HG03060 (cell line): ENCODE measurements around the gene MYOZ3.

Experiments
- ATAC-seq: cut with Tn5 transposase; IDR thresholded peaks from one replicate; pipeline ENCODE4 v1.9.1; 2021; ENCODE audit warnings: low read depth, moderate number of reproducible peaks; ENCODE audit not compliant: unreplicated experiment

Gene MYOZ3

DNA sequence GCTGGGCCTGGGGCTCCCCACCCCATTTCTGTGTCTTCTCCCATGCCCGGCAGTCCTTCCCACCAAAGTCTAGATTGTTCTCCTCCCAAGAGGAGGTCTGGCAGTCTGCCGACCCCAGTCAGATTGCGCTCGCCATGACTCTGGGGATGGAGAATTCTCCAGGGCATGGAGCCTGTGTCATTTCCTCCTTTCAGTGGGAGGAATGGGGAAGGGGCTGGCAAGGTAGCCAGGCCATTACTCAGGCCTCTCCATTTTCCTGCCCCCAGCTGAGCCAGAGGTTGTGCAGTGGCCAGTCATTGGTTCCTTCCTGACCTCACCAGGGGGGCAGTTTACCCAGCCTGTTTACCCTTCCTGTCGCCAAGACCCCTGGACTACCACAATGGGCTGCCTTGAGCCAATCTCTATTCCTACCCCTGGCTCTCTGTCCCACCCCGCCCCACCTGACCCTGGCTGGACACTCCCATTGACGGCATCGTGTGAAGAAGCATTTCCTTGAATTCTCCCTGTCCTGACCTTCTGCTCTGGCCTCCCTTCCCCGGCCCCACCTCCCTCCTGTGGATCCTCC, 20.0 kb upstream of the MYOZ3 start:
- no peak for ATAC-seq

DNA sequence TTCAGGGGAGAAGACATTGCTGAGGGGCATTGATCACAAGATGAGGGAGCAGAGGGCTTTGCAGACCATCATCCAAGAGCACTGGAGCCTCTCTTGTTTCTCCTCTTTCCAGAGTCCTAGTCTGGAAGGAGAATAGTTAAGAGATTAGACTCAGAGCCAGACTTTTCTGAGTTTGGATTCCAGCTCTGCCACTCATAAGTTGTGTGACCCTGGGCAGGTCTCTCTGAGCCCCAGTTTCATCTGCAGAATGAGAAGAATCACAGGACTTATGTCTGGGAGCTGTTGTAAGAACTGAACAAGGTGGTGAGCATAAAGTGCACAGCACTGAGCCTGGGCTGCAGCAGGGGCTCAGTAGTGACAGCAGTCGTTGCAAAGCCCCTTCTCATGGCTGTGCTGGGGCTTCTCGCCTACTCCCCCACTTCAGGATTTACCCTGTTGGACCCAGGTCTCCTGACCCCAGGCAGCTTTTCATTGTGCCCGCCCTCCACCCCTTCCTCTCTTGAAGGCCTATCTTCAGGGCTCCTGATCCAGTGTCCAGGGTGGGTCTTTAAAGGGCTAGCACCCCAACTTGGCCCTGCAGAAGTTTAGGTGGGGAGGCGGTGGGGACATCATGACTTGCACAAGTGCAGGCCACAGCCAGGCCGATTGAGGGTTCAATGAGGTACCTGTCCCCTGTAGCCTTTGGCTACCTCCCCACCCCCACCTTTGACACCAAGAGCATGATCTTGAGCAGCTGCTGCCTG, 19.1 kb upstream of the MYOZ3 start:
- ATAC-seq, result no peak

- no peak for ATAC-seq
Observed at GRCh38 chr5:150642567-150642927, 18.5 kb upstream of the MYOZ3 start.

GRCh38 chr5:150642991-150643710, 17.9 kb upstream of the MYOZ3 start:
- ATAC-seq, result no peak

DNA sequence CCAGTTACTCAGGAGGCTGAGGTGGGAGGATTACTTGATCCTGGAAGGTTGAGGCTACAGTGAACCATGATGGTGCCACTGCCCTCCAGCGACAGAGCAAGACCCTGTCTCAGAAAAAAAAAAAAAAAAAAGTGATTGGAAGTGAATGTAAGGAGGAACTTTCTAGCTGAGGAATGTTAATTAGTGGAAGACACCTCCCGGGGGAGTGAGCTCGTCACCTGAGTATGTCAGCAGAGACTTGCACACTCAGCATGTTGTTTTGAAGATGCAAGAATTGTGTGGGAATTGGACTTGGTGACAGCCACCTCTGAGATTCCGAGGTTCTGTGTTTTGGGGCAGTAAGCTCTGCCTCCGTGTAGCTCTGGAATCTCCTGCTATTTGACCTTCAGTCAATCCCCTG, 17.0 kb upstream of the MYOZ3 start:
- ATAC-seq, result no peak

GRCh38 chr5:150644514-150644913, 16.5 kb upstream of the MYOZ3 start:
- ATAC-seq, result no peak

DNA sequence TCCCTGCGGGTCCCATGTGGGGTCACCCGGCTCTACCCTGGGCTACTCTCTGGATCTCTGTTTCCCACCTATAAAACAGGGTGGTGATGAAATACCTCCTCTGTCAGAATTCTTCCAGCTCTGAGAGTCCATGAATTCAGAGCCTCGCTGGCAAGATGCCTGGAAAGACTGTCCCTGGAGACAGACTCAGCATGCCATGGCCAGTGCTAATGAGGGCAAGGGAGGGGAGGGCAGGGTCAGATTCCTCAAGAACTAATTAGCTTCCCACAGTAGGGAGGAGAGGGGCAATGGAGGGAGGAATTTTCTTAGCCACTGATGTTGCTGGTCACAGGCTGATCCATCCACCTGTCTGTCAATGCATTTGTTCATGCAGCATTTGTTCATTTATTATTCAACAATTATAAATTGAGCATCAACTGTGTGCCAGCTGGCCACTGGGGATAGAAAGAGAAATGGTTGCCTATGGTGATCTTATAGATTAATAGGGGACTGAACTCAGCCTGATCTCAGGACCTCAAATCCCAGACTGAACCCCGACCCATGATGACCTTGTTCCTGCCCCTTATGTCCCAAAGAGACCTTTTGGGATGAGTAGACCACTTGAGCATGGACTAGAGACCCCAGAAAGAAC, 15.9 kb upstream of the MYOZ3 start:
- no peak for ATAC-seq

GRCh38 chr5:150647275-150648251, 13.5 kb upstream of the MYOZ3 start:
- ATAC-seq, result no peak

DNA sequence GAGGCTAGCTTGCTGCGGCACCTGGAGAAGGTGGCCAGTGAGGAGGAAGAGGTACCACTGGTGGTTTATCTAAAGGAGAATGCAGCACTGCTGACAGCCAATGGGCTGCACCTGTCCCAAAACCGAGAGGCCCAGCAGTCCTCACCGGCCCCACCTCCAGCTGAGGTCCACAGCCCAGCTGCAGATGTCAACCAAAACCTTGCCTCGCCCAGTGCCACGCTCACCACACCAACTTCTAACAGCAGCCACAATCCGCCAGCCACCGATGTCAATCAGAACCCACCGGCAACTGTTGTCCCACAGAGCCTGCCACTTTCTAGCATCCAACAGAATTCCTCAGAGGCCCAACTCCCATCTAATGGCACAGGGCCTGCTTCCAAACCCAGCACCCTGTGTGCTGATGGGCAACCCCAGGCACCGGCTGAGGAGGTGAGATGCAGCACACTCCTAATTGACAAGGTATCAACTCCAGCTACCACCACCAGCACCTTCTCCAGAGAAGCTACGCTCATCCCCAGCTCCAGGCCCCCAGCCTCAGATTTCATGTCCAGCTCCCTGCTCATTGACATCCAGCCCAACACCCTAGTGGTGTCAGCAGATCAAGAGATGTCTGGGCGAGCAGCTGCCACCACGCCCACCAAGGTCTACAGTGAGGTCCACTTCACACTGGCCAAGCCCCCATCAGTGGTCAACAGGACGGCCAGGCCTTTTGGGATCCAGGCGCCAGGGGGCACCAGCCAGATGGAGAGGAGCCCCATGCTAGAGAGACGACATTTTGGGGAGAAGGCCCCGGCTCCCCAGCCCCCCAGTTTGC, 12.6 kb upstream of the MYOZ3 start:
- ATAC-seq, result no peak

DNA sequence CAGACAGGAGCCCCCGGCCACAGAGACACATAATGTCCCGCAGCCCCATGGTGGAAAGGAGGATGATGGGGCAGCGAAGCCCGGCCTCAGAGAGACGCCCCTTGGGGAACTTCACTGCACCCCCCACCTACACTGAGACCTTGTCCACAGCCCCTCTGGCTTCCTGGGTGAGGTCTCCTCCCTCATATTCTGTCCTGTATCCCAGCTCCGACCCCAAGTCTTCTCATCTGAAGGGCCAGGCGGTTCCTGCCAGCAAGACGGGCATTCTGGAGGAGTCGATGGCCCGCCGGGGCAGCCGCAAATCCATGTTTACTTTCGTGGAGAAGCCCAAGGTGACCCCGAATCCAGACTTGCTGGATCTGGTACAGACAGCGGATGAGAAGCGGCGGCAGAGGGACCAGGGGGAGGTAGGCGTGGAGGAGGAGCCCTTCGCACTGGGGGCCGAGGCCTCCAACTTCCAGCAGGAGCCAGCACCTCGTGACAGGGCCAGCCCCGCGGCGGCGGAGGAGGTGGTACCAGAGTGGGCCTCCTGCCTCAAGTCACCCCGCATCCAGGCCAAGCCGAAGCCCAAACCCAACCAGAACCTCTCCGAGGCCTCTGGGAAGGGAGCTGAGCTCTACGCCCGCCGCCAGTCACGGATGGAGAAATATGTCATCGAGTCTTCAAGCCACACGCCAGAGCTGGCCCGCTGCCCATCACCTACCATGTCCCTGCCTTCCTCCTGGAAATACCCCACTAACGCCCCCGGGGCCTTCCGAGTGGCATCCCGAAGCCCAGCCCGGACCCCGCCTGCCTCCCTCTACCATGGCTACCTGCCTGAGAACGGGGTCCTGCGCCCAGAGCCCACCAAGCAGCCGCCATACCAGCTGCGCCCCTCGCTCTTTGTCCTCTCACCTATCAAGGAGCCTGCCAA, 11.7 kb upstream of the MYOZ3 start:
- ATAC-seq, result no peak

DNA sequence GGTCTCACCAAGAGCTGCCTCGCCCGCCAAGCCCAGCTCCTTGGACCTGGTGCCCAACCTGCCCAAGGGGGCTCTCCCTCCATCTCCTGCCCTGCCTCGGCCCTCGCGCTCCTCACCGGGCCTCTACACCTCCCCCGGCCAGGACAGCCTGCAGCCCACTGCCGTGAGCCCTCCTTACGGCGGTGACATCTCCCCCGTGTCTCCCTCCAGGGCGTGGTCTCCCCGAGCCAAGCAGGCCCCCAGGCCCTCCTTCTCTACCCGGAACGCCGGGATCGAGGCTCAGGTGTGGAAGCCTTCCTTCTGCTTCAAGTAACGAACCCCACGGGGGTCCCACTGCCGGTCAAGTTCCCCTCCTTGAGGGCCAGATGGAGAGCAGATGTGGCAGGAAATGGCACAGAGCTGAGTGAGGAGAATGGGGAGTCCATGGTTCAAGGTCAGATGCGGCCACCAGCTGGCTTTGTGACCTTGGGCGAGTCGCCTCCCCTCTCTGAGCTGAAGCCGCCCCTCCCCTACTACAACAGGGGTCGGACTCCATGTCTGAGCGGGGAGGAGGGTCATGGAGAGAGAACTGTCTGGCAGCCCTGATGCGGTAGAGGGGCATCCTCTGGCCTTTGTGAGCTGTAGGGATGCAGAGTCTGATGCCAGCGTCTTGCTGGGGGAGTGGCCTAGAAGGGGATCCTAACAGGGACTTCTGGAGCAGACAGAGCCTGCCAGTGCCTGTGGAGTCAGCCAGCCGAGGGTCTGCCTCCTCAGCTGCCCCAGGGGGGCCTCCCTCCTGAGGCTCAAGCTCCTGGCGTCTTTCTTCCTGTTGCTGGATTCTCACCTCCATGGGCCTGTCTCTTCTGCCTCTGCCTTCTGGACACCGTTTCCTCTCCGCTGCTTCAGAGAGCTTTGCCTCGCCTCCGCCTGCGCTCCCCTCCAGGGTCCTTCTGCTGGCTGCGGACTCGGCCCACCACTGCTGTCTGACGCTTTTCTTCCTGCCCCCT, 10.7 kb upstream of the MYOZ3 start:
- ATAC-seq, result no peak

DNA sequence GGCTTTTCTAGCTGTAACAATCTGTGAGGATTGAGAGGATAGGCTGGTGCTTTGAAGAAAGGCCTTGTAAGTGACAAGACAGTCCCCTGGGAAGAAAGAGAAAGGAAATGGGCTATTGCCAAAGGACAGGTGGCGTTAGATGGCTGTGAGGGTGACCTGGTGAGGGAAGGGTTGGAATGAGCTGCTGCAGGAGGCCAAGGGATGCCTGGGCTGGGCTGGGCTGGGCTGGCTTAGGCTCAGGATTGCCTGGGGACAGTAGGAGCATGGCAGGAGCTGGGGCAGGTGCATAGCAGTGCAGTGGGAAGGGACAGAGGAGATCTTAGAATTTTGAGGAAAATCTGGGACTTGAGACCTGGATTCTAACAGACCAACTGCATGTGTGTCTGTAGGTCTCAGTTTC, 9.7 kb upstream of the MYOZ3 start:
- ATAC-seq, result no peak

GRCh38 chr5:150651924-150652671, 9.0 kb upstream of the MYOZ3 start:
- ATAC-seq, result no peak

DNA sequence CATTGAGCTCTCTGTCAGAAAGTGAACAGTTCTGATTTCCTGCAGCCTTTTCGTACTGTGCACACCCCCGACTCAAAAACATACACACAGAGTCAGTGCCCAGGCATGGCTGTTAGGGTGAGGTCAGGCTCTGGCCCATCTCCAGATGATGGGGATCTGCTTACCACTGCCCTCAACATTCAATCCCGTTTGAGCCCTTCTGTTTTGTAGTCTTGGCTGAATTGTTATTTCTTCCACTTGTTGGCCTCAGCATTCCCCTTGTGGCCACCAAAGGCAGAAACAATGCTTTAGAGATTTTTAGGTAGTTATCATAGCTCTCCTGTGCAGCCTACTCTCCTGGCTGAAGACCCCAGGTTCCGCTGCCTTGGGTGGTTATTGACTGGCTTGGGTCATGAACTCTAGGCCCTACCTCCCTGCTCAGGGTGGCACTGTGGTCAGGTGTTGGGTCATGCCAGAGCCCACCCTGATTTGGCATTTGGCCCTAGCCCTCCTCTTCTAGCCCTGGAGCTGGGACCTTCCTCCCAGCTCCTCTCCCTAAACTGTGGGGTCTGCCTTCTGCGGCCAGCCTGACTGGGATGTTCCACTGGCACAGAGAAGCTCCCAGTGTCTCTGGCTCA, 7.8 kb upstream of the MYOZ3 start:
- no peak for ATAC-seq

GRCh38 chr5:150653762-150654556, 7.1 kb upstream of the MYOZ3 start:
- no peak for ATAC-seq
